Measurements from ENCODE around the gene ZNF692. TPM values are rescaled to one million over a fixed set of nuclear protein-coding genes. Genes with fewer than 3 reads are reported as not detected.
A peak's percentile ranks its signal among the peaks of the same experiment; 100 is the strongest.

The ZNF692 gene
- total and polyA plus RNA-seq, 8 donors, result 31.9 to 66.6 (median 57.3) TPM

- Histone ChIP-seq H3K9me3 (no peaks in the 10 kb centered on the region), H3K36me3 (peaks cover 0 to 17% of the 10 kb centered on the region in 2 donors), H3K27ac (peak overlapping the region; percentile 96 to 97), H3K4me3 (peak overlapping the region; percentile 59 to 82), H3K27me3 (no peaks in the 10 kb centered on the region), H3K4me1 (peaks cover 32 to 67% of the 10 kb centered on the region in 2 donors)
- TF ChIP-seq CTCF (IDR thresholded peaks at IDR 0.05), result no peak
- no peak for DNase-seq
- ATAC-seq, result no peak
- intact Hi-C loops (cut with DNase I), result no loop called here
Measured at GRCh38 chr1:248825136-248825535, 33.7 kb downstream of the ZNF692 start.

GRCh38 chr1:248824701-248825100 is 34.2 kb downstream of the ZNF692 start:
- Histone ChIP-seq H3K4me3 (peak overlapping the region; percentile 59 to 82), H3K27ac (peak overlapping the region in 1 of 2 donors; percentile 97), H3K36me3 (peaks cover 0 to 21% of the 10 kb centered on the region in 2 donors), H3K27me3 (no peaks in the 10 kb centered on the region), H3K9me3 (no peaks in the 10 kb centered on the region), H3K4me1 (peaks cover 32 to 72% of the 10 kb centered on the region in 2 donors)
- TF ChIP-seq CTCF (IDR thresholded peaks at IDR 0.05), result no peak
- no peak for ATAC-seq
- intact Hi-C loops (cut with DNase I), result no loop called here
- DNase-seq, result no peak

GRCh38 chr1:248824301-248824700 is 34.6 kb downstream of the ZNF692 start:
- Histone ChIP-seq H3K36me3 (peaks cover 0 to 23% of the 10 kb centered on the region in 2 donors), H3K27ac (peak overlapping the region in 1 of 2 donors; percentile 97), H3K4me3 (peak overlapping the region in 1 of 2 donors; percentile 59), H3K9me3 (no peaks in the 10 kb centered on the region), H3K4me1 (peaks cover 32 to 75% of the 10 kb centered on the region in 2 donors), H3K27me3 (no peaks in the 10 kb centered on the region)
- no peak for DNase-seq
- ATAC-seq, result no peak
- TF ChIP-seq CTCF (IDR thresholded peaks at IDR 0.05), result no peak
- intact Hi-C loops (cut with DNase I), result no loop called here

- Histone ChIP-seq H3K4me1 (peaks cover 32 to 77% of the 10 kb centered on the region in 2 donors), H3K9me3 (no peaks in the 10 kb centered on the region), H3K4me3 (peak overlapping the region in 1 of 2 donors; percentile 59), H3K36me3 (peaks cover 0 to 23% of the 10 kb centered on the region in 2 donors), H3K27ac (peak overlapping the region in 1 of 2 donors; percentile 70), H3K27me3 (no peaks in the 10 kb centered on the region)
- no peak for TF ChIP-seq CTCF (IDR thresholded peaks at IDR 0.05)
- DNase-seq (no peak), ATAC-seq (no peak)
- intact Hi-C loops (cut with DNase I), result no loop called here
Measured at GRCh38 chr1:248823517-248824001, 35.3 kb downstream of the ZNF692 start.

- H3K27ac ChIP-seq, result peak overlapping the region in 1 of 2 donors; percentile 70
- no peak for DNase-seq
- H3K9me3 ChIP-seq, result no peaks in the 10 kb centered on the region
- intact Hi-C loops (cut with DNase I), result no loop called here
- H3K4me3 ChIP-seq, result no peak overlapping the region
- H3K27me3 ChIP-seq, result no peaks in the 10 kb centered on the region
- peaks cover 32 to 88% of the 10 kb centered on the region in 2 donors for H3K4me1 ChIP-seq
- H3K36me3 ChIP-seq, result peaks cover 0 to 23% of the 10 kb centered on the region in 2 donors
- TF ChIP-seq CTCF (IDR thresholded peaks at IDR 0.05), result no peak
- ATAC-seq, result no peak
Measured at GRCh38 chr1:248822148-248823032, 36.5 kb downstream of the ZNF692 start.

Measured in left lung (tissue), 10 donors.